SU-DHL-6 (cell line): ENCODE results near the gene CPLANE1.

Experiments
- EZH2phosphoT487 ChIP-seq: fragments of 200-600 bp; sonication (generic), shearing (Covaris generic); conservative IDR thresholded peaks from 2 replicates; pipeline ENCODE4 v1.6.1; 2018; ENCODE audit warnings: mild to moderate bottlenecking, antibody characterized with exemption, low read length, moderate library complexity, mixed read lengths
- TF ChIP-seq, protein P1 (sequence below): fragments of 200-600 bp; sonication (generic); IDR thresholded peaks from one replicate; pipeline ENCODE4 v1.5.1; 2017; ENCODE audit warnings: antibody characterized with exemption, mild to moderate bottlenecking, low read length, moderate library complexity; ENCODE audit not compliant: insufficient read depth, poor library complexity, severe bottlenecking

DNA sequence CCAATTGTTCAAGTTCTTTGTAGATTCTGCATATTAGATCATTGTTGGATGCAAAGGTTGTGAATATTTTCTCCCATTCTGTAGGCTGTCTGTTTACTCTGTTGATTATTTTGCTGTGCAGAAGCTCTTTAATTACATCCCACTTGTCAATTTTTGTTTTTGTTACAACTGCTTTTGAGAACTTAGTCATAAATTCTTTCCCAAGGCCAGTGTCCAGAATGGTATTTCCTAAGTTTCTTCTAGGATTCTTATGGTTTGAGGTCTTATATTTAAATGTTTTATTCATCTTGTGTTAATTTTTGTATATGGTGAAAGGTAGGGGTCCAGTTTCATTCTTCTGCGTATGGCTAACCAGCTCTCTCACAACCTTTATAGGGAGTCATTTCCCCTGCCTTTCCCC, 116.5 kb downstream of the CPLANE1 start:
- TF ChIP-seq, protein P1, sequence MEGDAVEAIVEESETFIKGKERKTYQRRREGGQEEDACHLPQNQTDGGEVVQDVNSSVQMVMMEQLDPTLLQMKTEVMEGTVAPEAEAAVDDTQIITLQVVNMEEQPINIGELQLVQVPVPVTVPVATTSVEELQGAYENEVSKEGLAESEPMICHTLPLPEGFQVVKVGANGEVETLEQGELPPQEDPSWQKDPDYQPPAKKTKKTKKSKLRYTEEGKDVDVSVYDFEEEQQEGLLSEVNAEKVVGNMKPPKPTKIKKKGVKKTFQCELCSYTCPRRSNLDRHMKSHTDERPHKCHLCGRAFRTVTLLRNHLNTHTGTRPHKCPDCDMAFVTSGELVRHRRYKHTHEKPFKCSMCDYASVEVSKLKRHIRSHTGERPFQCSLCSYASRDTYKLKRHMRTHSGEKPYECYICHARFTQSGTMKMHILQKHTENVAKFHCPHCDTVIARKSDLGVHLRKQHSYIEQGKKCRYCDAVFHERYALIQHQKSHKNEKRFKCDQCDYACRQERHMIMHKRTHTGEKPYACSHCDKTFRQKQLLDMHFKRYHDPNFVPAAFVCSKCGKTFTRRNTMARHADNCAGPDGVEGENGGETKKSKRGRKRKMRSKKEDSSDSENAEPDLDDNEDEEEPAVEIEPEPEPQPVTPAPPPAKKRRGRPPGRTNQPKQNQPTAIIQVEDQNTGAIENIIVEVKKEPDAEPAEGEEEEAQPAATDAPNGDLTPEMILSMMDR: no peak
- no peak for TF ChIP-seq EZH2phosphoT487
